ENCODE data around the gene ADAMTSL3. TPM values are rescaled to one million over a fixed set of nuclear protein-coding genes. Genes with fewer than 3 reads are reported as not detected.

ADAMTSL3 gene
- total RNA-seq, 1 experiment from 2014 or later, result 0.48 TPM

GRCh38 chr15:83858820-83859505 is 205.0 kb downstream of the ADAMTSL3 start:
- Histone ChIP-seq H3K36me3 (replicated peaks; ENCODE audit: control insufficient read depth, insufficient read depth, low read length) (no peaks in the 10 kb centered on the region), H3K4me3 (ENCODE audit: insufficient read depth, low read depth, low read length) (no peak overlapping the region), H3K27me3 (ENCODE audit: control insufficient read depth, insufficient read depth, low read length) (no peaks in the 10 kb centered on the region)
- no peak for DNase-seq

GRCh38 chr15:83866692-83867091 is 212.8 kb downstream of the ADAMTSL3 start:
- Histone ChIP-seq H3K4me3 (ENCODE audit: insufficient read depth, low read depth, low read length) (no peak overlapping the region), H3K36me3 (replicated peaks; ENCODE audit: control insufficient read depth, insufficient read depth, low read length) (no peaks in the 10 kb centered on the region), H3K27me3 (ENCODE audit: control insufficient read depth, insufficient read depth, low read length) (no peaks in the 10 kb centered on the region)
- DNase-seq, result no peak

GRCh38 chr15:83869341-83869740 is 215.4 kb downstream of the ADAMTSL3 start:
- H3K4me3 ChIP-seq (ENCODE audit: insufficient read depth, low read depth, low read length), result no peak overlapping the region
- no peak for DNase-seq
- H3K36me3 ChIP-seq (replicated peaks; ENCODE audit: control insufficient read depth, insufficient read depth, low read length), result no peaks in the 10 kb centered on the region
- H3K27me3 ChIP-seq (ENCODE audit: control insufficient read depth, insufficient read depth, low read length), result no peaks in the 10 kb centered on the region

GRCh38 chr15:83871808-83872559 is 218.1 kb downstream of the ADAMTSL3 start:
- Histone ChIP-seq H3K36me3 (replicated peaks; ENCODE audit: control insufficient read depth, insufficient read depth, low read length) (no peaks in the 10 kb centered on the region), H3K27me3 (ENCODE audit: control insufficient read depth, insufficient read depth, low read length) (no peaks in the 10 kb centered on the region), H3K4me3 (ENCODE audit: insufficient read depth, low read depth, low read length) (no peak overlapping the region)
- no peak for DNase-seq

GRCh38 chr15:83873966-83874365 is 220.0 kb downstream of the ADAMTSL3 start:
- no peak overlapping the region for H3K4me3 ChIP-seq (ENCODE audit: insufficient read depth, low read depth, low read length)
- H3K36me3 ChIP-seq (replicated peaks; ENCODE audit: control insufficient read depth, insufficient read depth, low read length), result no peaks in the 10 kb centered on the region
- no peaks in the 10 kb centered on the region for H3K27me3 ChIP-seq (ENCODE audit: control insufficient read depth, insufficient read depth, low read length)
- no peak for DNase-seq

GRCh38 chr15:83880529-83880928 is 226.6 kb downstream of the ADAMTSL3 start:
- DNase-seq, result no peak
- no peaks in the 10 kb centered on the region for H3K27me3 ChIP-seq (ENCODE audit: control insufficient read depth, insufficient read depth, low read length)
- H3K36me3 ChIP-seq (replicated peaks; ENCODE audit: control insufficient read depth, insufficient read depth, low read length), result no peaks in the 10 kb centered on the region
- no peak overlapping the region for H3K4me3 ChIP-seq (ENCODE audit: insufficient read depth, low read depth, low read length)

GRCh38 chr15:83881156-83881555 is 227.2 kb downstream of the ADAMTSL3 start:
- Histone ChIP-seq H3K27me3 (ENCODE audit: control insufficient read depth, insufficient read depth, low read length) (no peaks in the 10 kb centered on the region), H3K4me3 (ENCODE audit: insufficient read depth, low read depth, low read length) (no peak overlapping the region), H3K36me3 (replicated peaks; ENCODE audit: control insufficient read depth, insufficient read depth, low read length) (no peaks in the 10 kb centered on the region)
- no peak for DNase-seq

GRCh38 chr15:83886321-83886720 is 232.4 kb downstream of the ADAMTSL3 start:
- H3K36me3 ChIP-seq (replicated peaks; ENCODE audit: control insufficient read depth, insufficient read depth, low read length), result no peaks in the 10 kb centered on the region

GRCh38 chr15:83887404-83887803 is 233.5 kb downstream of the ADAMTSL3 start:
- Histone ChIP-seq H3K36me3 (replicated peaks; ENCODE audit: control insufficient read depth, insufficient read depth, low read length) (no peaks in the 10 kb centered on the region), H3K27me3 (ENCODE audit: control insufficient read depth, insufficient read depth, low read length) (no peaks in the 10 kb centered on the region), H3K4me3 (ENCODE audit: insufficient read depth, low read depth, low read length) (no peak overlapping the region)
- DNase-seq, result no peak

More at GRCh38 chr15:83886321-83886720, 232.4 kb downstream of the ADAMTSL3 start:
- DNase-seq, result no peak
- no peak overlapping the region for H3K4me3 ChIP-seq (ENCODE audit: insufficient read depth, low read depth, low read length)
- no peaks in the 10 kb centered on the region for H3K27me3 ChIP-seq (ENCODE audit: control insufficient read depth, insufficient read depth, low read length)

GRCh38 chr15:83887961-83888360 is 234.0 kb downstream of the ADAMTSL3 start:
- DNase-seq, result no peak
- no peaks in the 10 kb centered on the region for H3K36me3 ChIP-seq (replicated peaks; ENCODE audit: control insufficient read depth, insufficient read depth, low read length)
- H3K27me3 ChIP-seq (ENCODE audit: control insufficient read depth, insufficient read depth, low read length), result no peaks in the 10 kb centered on the region
- no peak overlapping the region for H3K4me3 ChIP-seq (ENCODE audit: insufficient read depth, low read depth, low read length)

GRCh38 chr15:83889995-83890394 is 236.1 kb downstream of the ADAMTSL3 start:
- Histone ChIP-seq H3K4me3 (ENCODE audit: insufficient read depth, low read depth, low read length) (no peak overlapping the region), H3K36me3 (replicated peaks; ENCODE audit: control insufficient read depth, insufficient read depth, low read length) (no peaks in the 10 kb centered on the region), H3K27me3 (ENCODE audit: control insufficient read depth, insufficient read depth, low read length) (no peaks in the 10 kb centered on the region)
- no peak for DNase-seq

GRCh38 chr15:83890587-83890986 is 236.7 kb downstream of the ADAMTSL3 start:
- no peaks in the 10 kb centered on the region for H3K36me3 ChIP-seq (replicated peaks; ENCODE audit: control insufficient read depth, insufficient read depth, low read length)
- H3K4me3 ChIP-seq (ENCODE audit: insufficient read depth, low read depth, low read length), result no peak overlapping the region
- DNase-seq, result no peak
- H3K27me3 ChIP-seq (ENCODE audit: control insufficient read depth, insufficient read depth, low read length), result no peaks in the 10 kb centered on the region

GRCh38 chr15:83892498-83892897 is 238.6 kb downstream of the ADAMTSL3 start:
- no peak overlapping the region for H3K4me3 ChIP-seq (ENCODE audit: insufficient read depth, low read depth, low read length)
- no peak for DNase-seq
- no peaks in the 10 kb centered on the region for H3K36me3 ChIP-seq (replicated peaks; ENCODE audit: control insufficient read depth, insufficient read depth, low read length)
- H3K27me3 ChIP-seq (ENCODE audit: control insufficient read depth, insufficient read depth, low read length), result no peaks in the 10 kb centered on the region

GRCh38 chr15:83893308-83893707 is 239.4 kb downstream of the ADAMTSL3 start:
- DNase-seq, result no peak
- H3K4me3 ChIP-seq (ENCODE audit: insufficient read depth, low read depth, low read length), result no peak overlapping the region
- no peaks in the 10 kb centered on the region for H3K27me3 ChIP-seq (ENCODE audit: control insufficient read depth, insufficient read depth, low read length)
- H3K36me3 ChIP-seq (replicated peaks; ENCODE audit: control insufficient read depth, insufficient read depth, low read length), result no peaks in the 10 kb centered on the region

- H3K4me3 ChIP-seq (ENCODE audit: insufficient read depth, low read depth, low read length), result no peak overlapping the region
- H3K36me3 ChIP-seq (replicated peaks; ENCODE audit: control insufficient read depth, insufficient read depth, low read length), result no peaks in the 10 kb centered on the region
- H3K27me3 ChIP-seq (ENCODE audit: control insufficient read depth, insufficient read depth, low read length), result no peaks in the 10 kb centered on the region
- no peak for DNase-seq
These were observed 243.1 kb downstream of the ADAMTSL3 start for GRCh38 chr15:83897037-83897436.

Data from H7 (cell line).